Suprapubic skin (tissue), 4 donors: ENCODE measurements around the gene IER2.

ENCODE experiments used
- CTCF ChIP-seq, 2 donors: fragments of 200-600 bp in 1 of 2; fragments of 450-650 bp in 1 of 2; sonication (generic) in 1 of 2; IDR thresholded peaks; one replicate each; pipeline ENCODE4 v1.5.1; 2016 to 2019; ENCODE audit warnings: antibody characterized with exemption in 2 of 2, mild to moderate bottlenecking in 1 of 2, moderate library complexity in 1 of 2
- EP300 ChIP-seq: sonication (generic); formaldehyde crosslinking; IDR thresholded peaks from one replicate; pipeline ENCODE4 v1.6.1; 2017; ENCODE audit warnings: antibody characterized with exemption
- POLR2AphosphoS5 ChIP-seq, 3 donors: sonication (generic); formaldehyde crosslinking; IDR thresholded peaks; one replicate each; pipeline ENCODE4 v1.6.1; 2017; ENCODE audit warnings: antibody characterized with exemption in 3 of 3

- TF ChIP-seq CTCF (IDR thresholded peaks at IDR 0.05) (no peak), POLR2AphosphoS5 (IDR thresholded peaks at IDR 0.05) (peak in 1 of 3 donors; percentile 35), EP300 (no peak)
Observed at GRCh38 chr19:13149628-13150186, 504 bp upstream of the IER2 start.
